HG02759 (cell line): ENCODE data around the gene SELENOW.
"Not testable (repeated sequence)": the region's sequence is repeated elsewhere in the genome, so short reads cannot be mapped to it uniquely, and the experiment has no call there.

Experiments used
- ATAC-seq: cut with Tn5 transposase; IDR thresholded peaks from one replicate; pipeline ENCODE4 v1.9.1; 2021; ENCODE audit warnings: mild to moderate bottlenecking, moderate library complexity; ENCODE audit not compliant: unreplicated experiment

SELENOW gene

DNA sequence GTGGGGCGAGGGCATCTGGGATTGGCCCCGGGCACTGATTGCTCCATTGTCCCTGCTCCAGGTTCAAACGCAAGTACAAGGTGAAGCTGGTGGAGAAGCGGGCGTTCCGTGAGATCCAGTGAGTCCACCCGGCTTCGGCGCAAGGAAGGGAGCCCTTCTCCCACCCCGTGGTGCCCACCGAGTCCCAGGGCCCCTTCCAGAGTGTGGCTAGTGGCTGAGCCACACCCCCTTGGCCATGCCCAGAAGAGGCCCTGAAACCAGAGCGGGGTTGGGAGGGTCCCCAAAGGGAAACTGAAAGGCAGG, 21.9 kb upstream of the SELENOW start:
- no peak for ATAC-seq

DNA sequence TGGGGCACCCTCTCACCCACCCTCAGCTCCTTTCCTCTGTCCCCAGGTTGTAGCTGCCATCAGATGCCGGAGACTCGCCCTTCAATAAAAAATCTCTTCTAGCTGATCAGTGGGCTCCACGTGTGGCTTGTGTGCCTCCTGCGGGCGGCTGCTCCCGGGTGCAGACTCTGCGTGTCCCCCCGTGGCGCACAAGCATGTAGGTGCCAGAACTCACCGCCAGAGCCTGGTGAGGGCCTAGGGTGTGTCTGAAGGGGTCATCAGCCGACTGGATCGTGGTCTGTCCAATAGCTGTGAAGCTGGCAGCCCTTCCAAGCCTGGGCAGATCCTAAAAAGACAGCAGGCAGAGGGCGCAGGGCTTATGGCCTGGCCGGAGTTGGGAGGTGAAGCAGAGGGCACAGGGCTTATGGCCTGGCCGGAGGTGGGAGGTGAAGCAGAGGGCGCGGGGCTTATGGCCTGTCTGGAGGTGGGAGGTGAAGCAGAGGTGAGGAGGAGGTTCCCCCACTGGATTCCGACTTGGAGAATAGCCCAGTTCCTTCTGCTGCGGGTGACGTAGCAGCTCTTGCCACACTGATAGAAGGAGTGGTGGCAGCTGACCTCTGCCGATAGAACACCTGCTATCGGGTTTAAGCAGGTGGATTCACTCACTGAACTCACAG, 21.4 kb upstream of the SELENOW start:
- ATAC-seq: no peak

DNA sequence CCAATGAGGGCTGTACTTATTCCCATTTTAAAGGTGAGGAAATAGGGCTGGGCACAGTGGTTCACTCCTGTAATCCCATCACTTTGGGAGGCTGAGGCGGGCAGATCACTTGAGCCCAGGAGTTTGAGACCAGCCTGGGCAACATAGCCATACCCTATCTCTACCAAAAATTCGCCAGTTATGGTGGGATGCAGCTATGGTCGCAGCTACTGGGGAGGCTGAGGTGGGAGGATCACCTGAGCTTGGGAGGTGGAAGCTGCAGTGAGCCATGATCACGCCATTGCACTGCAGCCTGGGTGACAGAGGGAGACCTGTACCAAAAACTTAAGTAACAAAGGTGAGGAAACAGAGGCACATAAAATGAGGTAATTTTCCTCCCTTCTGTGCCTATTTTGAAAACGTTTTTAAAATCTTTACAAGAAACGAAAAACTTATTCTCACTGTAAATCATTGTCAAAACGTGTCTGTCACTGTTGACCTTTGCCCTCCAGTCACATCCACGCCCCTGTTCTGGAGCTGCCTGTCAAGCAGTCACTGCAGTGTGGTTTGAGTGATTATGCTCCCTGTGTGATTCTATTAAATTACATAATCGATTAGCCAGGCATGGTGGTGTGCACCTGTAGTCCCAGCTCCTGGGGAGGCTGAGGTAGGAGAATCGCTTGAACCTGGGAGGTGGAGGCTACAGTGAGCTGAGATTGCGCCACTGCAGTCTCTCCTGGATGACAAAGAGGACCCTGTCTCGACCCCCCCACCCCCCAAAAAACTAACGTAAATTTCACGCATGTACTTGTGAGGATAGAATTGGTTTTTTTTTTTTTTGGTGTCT, 20.7 kb upstream of the SELENOW start:
- no peak for ATAC-seq

DNA sequence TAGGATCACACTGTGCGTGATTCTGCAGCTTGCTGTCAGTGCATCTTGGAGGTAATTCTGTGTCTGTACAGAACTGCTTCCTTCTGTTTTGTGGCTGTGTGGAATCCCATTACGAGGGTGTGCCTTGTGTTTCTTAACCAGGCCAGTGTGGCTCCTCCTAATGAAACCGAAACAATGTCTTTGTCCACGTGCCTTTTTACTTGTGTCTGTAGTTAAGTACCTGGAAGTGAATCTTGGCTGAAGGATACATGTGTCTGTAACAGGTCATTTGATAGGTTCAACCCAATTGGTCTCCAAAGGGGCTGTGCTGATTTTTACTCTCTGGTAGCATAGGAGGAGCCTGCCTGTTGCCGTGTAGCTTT, 20.1 kb upstream of the SELENOW start:
- no peak for ATAC-seq

DNA sequence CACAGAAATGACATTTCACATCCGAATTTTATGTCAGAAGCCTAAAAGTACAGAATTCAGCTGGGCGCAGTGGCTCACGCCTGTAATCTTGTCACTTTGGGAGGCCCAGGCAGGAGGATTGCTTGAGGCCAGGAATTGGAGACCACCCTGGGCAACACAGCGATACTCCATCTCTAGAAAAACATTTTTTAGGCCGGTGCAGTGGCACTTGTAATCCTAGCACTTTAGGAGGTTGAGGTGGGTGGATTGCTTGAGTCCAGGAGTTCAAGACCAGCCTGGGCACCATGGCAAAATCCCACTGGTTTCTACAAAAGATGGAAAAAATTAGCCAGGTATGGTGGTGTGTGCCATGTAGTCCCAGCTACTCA, 17.9 kb upstream of the SELENOW start:
- no peak for ATAC-seq

DNA sequence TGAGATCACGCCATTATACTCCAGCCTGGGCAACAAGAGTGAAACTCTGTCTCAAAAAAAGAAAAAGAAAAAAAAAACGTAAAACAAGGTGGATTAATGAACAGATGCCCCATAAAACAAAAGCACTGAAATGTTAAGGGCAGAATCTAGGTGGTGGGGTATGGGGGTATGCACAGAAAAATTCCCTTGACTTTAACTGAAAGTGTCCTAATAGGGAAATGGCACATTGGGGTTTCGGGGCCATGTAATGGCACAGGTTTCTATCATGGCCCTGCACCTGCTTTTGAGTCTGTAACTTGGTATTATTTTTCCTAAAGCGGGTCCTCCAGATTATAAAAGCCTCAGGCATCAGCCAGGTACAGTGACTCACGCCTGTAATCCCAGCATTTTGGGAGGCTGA, 16.9 kb upstream of the SELENOW start:
- ATAC-seq: no peak

DNA sequence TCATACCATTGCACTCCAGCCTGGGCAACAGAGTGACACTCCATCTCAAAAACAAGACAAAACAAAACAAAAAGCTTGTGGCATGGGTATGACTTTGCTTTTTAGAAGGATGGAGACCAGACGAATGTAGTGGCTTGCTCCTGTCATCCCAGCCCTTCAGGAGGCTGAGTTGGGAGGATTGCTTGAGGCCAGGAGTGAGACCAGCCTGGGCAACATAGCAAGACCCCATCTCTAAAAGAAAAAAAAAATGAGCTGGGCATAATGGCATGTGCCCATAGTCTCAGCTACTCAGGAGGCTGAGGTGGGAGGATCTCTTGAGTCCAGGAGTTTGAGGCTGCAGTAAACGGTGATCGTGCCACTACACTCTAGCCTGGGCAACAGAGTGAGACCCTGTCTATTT, 16.4 kb upstream of the SELENOW start:
- ATAC-seq: no peak

DNA sequence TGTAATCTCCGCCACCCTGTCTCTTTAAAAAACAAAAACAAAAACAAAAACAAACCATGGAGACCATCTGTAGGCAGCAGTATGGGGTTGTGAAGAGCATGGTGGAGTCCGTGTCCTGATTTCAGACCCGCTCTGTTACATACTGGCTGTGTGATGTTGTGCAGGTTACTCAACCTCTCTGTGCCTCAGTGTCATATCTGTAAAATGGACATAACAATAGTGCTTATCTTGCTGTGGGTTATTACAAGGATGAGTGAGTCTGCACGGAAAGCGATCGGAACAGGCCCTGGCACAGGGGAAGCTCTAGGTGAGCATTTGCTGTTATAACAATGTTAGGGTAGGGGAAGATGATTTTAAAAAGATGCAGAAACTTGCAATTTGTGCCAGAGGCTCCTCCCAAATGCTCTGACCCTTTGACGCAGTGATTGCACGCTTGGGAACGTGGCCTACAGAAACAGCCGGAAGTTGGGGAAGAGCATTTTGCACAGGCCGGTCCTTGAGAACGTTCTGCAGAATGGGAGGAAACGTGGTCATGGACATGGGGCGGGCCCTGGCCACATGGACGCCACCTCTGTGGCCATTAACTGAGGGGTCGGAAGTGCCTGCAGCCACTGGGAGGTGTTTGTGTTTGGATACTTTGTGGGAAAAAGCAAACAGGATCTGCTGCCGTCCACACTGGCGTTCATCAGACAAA, 15.7 kb upstream of the SELENOW start:
- no peak for ATAC-seq

DNA sequence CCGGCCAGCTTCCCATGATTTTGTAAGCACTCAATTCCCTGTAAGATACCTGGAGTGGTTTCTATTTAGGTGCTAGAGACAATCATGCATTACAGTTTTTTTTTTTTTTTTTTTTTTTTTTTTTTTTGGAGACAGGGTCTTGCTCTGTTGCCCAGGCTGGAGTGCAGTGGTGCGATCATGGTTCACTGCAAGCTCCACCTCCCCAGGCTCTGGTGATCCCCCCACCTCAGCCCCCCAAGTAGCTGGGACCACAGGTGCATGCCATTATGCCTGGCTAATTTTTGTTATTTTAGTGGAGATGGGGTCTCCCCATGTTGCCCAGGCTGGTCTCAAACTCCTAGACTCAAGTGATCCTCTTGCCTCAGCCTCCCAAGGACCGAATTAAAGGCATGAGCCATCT, 13.8 kb upstream of the SELENOW start:
- not testable (repeated sequence) for ATAC-seq

DNA sequence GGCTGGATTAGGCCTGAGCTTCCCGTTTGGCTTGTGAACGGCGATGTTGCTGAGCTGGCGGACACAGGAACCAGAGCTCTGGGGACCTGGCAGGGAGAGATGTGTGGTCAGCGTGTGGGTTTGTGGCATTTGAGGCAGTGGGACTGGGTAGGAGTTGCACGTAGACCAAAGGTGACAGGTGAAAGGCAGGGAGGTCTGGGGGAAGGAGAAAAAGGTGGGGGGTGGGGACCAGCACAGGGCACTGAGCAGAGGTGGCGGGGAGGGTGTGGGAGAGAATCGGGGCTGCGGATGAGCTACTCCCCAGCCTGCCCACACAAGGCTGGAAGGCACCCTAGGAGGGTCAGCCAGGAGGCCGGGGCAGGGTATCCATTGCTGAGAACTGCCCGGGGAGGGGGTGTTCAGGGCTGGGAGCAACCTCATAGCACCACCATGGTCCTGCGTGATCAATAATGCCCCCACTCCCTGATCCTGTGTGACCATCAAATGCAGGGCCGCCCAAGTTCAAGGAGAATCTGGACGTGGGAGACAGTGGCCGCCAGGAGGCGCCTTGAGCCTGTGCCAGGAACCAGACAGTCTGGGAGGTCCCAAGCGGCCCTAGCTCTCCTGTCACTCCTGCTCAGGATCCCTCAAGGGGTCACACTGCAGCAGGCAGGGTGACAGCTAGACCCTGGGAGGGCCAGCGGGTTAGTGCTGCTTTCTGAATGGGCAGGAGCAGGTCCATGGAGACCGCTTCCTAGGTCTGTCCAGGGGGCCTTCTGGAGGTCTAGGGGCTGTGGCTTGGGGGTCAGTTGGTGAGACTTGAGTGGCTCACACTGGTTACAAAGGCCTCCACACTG, 12.8 kb upstream of the SELENOW start:
- ATAC-seq: no peak

DNA sequence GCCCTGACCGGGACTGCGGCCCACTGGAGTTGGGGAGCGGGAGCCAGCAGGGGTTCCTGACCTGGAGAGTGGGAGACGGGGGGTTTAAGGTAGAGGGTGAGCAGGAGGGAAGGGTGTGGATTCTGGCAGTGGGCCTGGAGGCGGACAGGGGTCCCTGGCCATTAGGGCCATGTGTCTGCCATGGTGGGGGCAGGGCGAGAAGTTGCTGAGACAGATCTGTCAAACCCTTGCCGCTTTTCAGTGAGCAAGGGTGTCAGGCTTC, 12.2 kb upstream of the SELENOW start:
- ATAC-seq: no peak

DNA sequence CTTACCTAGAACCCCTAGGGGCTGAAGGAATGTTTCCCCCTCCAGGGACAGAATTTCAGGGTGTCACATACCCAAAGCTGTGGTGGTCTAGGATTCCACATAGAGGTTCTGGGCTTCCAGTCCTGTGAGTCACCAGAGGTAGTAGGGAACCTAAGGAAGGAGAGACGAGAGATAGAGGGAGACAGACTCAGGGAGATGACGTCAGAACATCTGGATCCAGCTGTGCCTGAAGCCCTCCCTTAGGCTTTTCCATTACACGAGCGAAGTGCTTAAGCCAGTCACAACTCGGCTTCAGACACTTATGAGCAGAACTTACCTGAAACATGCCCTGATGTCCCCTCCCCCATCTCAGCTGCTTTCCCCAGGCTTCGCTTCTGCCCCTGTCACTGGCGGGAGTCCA, 11.8 kb upstream of the SELENOW start:
- ATAC-seq: no peak

DNA sequence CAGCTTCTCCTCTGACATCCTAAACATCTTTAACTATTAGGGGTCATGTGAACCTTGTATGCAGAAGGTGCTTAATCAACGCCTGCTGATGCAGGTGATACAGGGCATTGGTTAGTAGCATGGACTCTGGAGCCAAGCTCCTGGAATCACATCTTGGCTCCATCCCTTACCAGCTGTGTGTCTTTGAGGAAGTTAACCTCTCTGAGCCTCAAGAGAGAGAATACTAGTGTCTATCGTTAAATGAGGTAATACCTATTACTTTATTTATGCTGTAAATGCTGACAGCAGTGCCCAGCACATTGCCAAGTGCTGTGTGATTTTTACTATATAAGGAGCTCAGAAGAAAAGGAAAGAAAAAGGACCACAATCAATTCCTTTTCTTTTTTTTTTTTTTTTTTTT, 11.2 kb upstream of the SELENOW start:
- no peak for ATAC-seq

DNA sequence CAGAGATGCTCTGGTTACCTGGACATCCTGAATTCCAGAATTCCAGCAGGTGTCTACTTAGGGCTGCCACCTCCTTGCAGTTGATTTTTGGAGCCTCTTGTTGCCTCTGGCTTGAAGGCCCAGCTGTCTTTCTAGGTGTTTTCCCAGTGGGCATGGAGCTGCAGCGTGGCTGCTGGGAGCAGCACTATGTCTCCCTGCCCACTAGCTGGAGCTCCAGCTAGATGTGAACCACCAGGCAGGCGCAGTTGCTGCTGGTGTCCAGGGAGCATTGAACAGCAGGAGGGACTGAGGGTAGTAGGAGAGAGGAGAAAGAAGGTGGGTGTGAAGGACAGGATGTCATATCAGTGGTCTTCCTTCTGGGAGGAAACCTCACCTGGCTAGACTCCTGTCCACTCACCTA, 9.9 kb upstream of the SELENOW start:
- no peak for ATAC-seq

DNA sequence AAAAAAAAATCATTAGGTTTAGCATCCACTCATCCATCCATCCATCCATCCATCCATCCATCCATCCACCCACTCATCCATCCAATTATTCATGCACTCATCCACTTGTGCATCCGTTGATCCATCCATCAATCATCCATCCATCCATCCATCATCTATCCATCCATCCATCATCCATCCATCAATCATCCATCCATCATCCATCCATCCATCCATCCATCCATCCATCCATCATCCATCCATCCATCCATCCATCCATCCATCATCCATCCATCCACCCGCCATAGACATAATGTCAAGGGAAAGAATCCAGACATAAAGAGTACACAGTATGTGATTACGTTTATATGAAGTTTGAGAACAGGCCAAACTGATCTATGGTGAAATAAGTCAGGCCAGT, 9.0 kb upstream of the SELENOW start:
- ATAC-seq: no peak

DNA sequence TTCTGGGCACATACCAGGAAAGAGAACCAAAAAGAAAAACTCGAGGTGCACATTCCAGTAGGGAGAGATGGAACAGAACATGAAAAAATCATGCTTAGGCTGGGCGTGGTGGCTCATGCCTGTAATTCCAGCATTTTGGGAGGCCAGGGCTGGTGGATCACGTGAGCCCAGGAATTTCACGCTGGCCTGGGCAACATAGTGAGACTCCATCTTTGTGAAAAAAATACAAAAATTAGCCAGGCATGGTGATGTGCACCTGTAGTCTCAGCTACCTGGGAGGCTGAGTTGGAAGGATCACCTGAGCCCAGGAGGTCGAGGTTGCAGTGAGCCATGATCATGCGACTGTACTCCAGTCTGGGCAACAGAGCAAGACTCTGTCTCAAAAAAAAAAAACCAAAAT, 7.2 kb upstream of the SELENOW start:
- ATAC-seq: not testable (repeated sequence)

DNA sequence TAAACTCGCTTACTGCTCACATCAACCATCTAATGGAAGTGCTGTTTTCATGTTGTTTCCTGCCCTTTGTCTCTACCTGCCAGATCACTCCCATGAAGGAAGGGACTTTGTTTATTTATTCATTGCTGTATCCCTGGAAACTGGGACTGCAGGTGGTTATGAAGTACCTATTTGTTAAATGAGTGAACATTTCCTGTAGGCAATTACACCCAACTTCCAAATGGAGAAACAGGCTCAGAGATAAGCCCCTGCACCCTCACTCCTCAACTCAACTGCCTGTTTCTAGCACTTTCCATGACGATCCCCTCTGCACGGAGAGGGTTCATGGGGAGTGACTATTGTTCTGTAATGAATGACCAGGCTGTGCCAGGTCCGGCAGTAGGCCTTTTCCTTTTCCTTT, 1.9 kb upstream of the SELENOW start:
- ATAC-seq: no peak

DNA sequence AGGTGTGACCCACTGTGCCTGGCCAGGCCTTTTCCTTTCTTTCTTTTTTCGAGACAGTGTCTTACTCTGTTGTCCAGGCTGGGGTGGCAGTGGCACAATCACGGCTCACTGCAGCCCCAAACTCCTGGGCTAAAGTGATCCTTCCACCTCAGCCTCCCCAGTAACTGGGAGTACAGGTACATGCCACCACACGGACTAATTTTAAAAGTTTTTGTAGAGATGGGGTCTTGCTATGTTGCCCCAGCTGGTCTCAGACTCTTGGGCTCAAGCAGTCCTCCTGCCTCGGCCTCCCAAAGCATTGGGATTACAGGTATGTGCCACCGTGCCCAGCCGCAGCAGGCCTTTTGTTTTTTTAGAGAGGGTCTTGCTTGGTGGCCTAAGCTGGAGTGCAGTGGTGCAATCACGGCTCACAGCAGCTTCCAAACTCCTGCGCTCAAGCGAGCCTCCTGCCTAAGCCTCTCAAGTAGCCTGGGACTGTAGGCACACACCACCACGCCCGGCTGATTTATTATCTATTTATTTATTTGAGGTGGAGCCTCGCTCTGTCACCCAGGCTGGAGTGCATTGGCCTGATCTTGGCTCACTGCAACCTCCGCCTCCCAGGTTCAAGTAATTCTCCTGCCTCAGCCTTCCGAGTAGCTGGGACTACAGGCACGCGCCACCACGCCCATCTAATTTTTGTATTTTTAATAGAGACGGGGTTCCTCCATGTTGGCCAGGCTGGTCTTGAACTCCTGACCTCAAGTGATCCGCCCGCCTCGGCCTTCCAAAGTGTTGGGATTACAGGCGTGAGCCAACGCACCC, 1.1 kb upstream of the SELENOW start:
- ATAC-seq: not testable (repeated sequence)

DNA sequence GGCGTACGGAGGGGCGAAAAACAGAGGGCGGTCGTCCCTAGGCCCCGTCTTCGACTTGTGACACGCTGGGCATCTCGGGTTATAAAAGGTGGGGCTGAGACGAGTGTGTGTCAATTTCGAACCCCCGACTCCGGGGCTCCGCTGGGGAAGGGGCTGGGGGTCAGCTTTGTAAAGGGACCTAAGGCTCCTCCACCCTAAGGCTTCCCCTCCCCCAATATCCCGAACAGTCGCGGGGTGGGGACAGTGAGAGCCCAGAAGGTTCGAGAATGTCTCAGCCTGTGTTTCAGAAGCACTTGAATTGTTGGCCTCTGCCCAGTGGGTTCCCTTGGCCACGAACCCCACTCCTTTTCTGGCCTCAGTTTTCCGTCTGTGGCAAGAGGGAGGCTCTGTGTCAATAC, 450 bp downstream of the SELENOW start:
- no peak for ATAC-seq

DNA sequence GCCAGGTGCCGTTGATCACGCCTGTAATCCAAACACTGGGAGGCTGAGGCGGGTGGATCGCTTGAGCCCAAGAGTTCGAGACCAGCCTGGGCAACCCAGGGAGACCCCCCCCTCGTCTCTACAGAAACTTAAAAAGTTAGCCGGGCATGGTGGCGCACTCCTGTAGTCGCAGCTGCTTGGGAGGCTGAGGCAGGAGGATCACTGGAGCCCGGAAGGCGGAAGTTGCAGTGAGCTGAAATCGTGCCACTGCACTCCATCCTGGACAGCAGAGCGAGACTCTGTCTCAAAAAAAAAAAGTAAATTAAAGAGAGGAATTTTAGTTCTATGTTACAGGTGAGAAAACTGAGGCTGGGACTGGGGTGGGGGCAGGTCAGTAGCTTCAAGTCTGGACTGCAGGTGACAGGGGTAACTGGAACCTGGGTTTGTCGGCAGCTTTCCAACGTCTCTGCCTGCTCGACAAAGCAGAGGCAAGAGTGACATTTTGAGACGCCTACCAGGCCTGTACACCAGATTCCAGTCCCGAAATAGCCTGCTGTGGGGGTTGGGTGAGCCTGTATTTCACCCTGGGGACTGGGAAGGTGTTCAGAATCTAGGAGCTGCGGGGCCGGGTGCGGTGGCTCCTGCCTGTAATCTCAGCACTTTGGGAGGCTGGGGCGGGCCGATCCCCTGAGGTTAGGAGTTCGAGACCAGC, 1.2 kb downstream of the SELENOW start:
- ATAC-seq: no peak

DNA sequence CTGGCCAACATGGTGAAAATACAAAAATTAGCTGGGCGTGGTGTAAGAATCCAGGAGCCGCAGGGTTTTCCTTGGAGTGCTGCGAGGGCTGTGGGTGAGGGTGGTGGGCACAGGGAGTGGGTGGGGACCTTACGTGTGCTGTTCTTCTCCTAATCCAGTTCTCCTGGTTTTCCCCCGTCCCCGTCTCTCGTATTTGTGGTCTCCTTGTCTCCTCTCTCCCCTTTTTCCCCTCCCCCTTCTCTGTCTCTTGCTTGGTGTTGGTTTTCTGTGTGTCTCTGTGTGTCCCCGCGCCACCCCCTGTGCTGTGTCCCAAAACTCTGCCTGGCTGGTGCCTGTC, 1.7 kb downstream of the SELENOW start:
- ATAC-seq: no peak
